Activated naive CD4-positive, alpha-beta T cell treated with anti-CD3 and anti-CD28 coated beads, Interleukin-2, amount 50 U/mL, for 24 hours (primary cell): ENCODE measurements around the gene SLC39A9.
"Not testable (repeated sequence)": the region's sequence is repeated elsewhere in the genome, so short reads cannot be mapped to it uniquely, and the experiment has no call there.

ENCODE experiments used
- H3K27ac Mint-ChIP-seq: one replicate; pipeline ENCODE4 v1.8.0; 2021; ENCODE audit warnings: mild to moderate bottlenecking, mixed read lengths
- H3K27me3 Mint-ChIP-seq: one replicate; pipeline ENCODE4 v1.8.0; 2021; ENCODE audit warnings: mixed read lengths
- H3K36me3 Mint-ChIP-seq: one replicate; pipeline ENCODE4 v1.8.0; 2021; ENCODE audit warnings: mixed read lengths
- H3K4me1 Mint-ChIP-seq: one replicate; pipeline ENCODE4 v1.8.0; 2021; ENCODE audit warnings: mixed read lengths
- H3K4me3 Mint-ChIP-seq: one replicate; pipeline ENCODE4 v1.8.0; 2021; ENCODE audit warnings: mild to moderate bottlenecking, mixed read lengths
- H3K9me3 Mint-ChIP-seq: one replicate; pipeline ENCODE4 v1.8.0; 2021; ENCODE audit warnings: mixed read lengths

Gene SLC39A9

DNA sequence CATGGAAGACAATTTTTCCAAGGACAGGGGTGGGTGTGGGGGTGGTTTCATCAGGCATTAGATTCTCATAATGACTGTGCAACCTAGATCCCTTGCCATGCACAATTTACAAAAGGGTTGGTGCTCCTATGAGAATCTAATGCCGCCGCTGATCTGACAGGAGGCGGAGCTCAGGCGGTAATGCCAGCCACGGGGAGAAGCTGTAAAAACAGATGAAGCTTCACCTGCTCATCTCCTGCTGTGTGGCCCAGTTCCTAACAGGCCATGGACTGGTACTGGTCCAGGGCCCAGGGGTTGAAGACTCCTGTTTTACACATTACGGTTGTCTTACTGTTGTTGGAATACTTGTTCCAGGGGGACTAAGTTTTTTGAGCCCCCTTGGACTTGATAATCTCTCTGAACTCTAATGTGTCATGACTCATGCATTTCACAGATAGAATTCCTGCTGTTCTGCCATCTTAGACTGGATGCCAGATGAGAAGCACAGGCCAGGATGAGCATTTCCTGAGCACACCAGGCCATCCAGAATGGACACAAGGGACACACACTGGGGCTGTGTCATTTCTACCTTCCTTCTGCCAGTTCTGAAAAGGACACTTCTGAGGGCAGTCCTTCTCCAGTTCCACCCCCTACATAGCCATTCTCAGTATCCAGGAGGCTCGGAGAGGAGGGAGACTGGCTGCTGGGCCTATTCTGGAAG, 91.9 kb downstream of the SLC39A9 start:
- no peaks in the 10 kb centered on the region for H3K9me3 Mint-ChIP-seq

DNA sequence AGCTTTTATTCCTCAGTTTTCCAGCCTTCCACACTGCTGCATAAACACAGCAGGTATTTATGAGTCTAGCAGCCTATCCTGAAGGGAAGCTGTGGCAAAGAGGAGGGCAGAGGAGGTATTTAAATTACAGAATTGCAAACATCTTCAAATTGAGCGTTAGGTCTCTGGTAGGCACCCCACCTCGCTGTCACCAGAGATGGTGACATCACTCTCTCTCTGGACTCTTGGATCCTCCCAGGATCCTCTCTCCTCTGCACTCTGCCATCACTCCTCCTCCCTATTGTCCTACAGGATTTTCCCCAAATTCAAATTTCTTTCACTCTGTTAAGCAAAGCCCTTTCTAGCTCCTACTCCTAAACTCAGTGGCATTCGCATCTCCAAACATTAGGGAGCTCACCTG, 92.7 kb downstream of the SLC39A9 start:
- Mint-ChIP-seq H3K36me3 (no peaks in the 10 kb centered on the region), H3K9me3 (no peaks in the 10 kb centered on the region)

More for the DNA sequence above, 91.9 kb downstream of the SLC39A9 start:
- Mint-ChIP-seq H3K27ac (no peak overlapping the region), H3K36me3 (no peaks in the 10 kb centered on the region), H3K4me1 (no peaks in the 10 kb centered on the region), H3K27me3 (peaks cover 9% of the 10 kb centered on the region), H3K4me3 (no peak overlapping the region)

DNA sequence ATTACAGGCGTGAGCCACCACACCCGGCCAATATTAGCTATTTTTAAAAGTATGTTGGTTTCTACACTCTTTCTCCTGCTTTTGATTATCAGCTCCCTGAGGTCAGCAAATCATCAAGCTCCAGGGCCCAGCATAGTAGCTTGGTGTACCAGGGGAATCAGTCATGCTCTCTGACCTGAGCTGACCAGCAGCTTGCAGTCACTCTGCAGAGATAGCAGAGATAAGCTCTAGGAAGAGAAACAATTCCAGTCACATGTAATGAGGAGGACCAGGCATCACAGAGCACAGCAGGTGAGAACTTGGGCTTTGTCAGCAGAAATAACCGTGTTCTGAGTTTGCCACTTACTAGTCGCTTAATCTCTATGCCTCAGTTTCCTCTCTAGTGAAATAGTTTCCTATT, 94.5 kb downstream of the SLC39A9 start:
- H3K9me3 Mint-ChIP-seq = no peaks in the 10 kb centered on the region
- H3K4me1 Mint-ChIP-seq = no peaks in the 10 kb centered on the region
- H3K27me3 Mint-ChIP-seq = peaks cover 4% of the 10 kb centered on the region
- H3K4me3 Mint-ChIP-seq = no peak overlapping the region
- no peaks in the 10 kb centered on the region for H3K36me3 Mint-ChIP-seq
- no peak overlapping the region for H3K27ac Mint-ChIP-seq

More for the DNA sequence above, 92.7 kb downstream of the SLC39A9 start:
- Mint-ChIP-seq H3K27me3 (peaks cover 6% of the 10 kb centered on the region), H3K27ac (no peak overlapping the region), H3K4me3 (no peak overlapping the region), H3K4me1 (no peaks in the 10 kb centered on the region)

DNA sequence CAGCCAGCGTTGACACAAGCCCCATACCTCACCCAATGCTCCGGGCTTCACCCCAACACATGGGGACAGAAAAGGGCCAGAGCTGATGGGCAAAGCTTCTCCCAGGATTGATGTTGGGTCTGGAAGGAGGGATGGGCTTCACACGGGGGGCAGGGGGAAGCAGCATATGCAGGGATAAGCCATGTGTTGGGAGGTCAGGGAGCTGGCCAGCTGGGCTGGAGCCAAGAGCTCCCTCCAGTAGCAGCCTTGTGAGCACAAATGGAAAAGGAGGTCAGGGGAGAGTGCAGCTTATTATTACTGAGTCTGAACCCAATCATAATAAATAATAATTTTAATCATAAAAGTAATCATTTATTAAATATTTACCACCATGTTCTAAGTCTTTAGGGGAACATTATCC, 95.3 kb downstream of the SLC39A9 start:
- H3K27ac Mint-ChIP-seq = no peak overlapping the region
- H3K4me3 Mint-ChIP-seq = no peak overlapping the region
- no peaks in the 10 kb centered on the region for H3K9me3 Mint-ChIP-seq
- H3K27me3 Mint-ChIP-seq = peaks cover 2% of the 10 kb centered on the region
- no peaks in the 10 kb centered on the region for H3K4me1 Mint-ChIP-seq
- H3K36me3 Mint-ChIP-seq = no peaks in the 10 kb centered on the region

DNA sequence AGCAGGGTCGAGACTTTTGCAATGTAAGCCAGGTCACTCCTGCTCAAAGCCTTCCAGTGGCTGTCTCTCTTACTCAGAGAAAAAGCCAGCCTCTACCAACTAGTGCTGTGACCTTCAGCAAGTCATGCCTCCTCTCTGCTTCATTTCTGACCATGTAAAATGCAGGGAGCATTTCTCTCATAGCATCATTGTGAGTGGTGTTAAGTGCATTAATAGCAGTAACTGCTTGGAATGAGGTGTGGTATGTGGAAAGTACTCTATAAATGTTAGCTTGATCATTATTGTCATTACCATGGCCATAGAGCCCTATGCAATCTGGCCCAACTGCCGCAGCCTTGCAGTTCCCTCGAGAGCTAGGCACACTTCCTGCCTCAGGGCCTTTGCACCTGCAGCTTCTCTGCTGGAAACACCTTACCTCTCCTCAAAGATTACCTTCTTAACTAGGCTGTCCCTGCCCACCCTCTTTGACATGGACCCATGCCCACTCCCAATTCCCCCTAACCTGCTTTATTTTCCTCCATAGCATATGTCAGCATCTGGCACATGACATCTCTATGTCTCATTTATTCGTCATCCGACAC, 96.9 kb downstream of the SLC39A9 start:
- Mint-ChIP-seq H3K36me3 (no peaks in the 10 kb centered on the region), H3K27ac (no peak overlapping the region), H3K9me3 (no peaks in the 10 kb centered on the region), H3K4me3 (no peak overlapping the region), H3K27me3 (peaks cover 2% of the 10 kb centered on the region), H3K4me1 (no peaks in the 10 kb centered on the region)

DNA sequence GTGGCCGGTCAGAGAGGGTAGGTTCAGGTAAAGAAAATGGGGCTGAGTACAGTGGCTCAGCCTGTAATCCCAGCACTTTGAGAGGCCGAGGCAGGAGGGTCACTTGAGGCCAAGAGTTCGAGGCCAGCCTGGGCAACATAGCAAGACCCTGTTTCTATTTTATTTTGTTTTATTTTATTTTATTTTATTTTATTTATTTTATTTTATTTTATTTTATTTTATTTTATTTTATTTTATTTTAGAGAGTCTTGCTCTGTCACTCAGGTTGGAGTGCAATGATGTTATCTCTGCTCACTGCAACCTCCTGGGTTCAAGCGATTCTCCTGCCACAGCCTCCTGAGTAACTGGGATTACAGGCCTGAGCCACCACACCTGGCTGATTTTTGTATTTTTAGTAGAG, 99.4 kb downstream of the SLC39A9 start:
- H3K9me3 Mint-ChIP-seq, H3K4me3 Mint-ChIP-seq, H3K4me1 Mint-ChIP-seq, H3K27me3 Mint-ChIP-seq, H3K27ac Mint-ChIP-seq, H3K36me3 Mint-ChIP-seq: not testable (repeated sequence)

DNA sequence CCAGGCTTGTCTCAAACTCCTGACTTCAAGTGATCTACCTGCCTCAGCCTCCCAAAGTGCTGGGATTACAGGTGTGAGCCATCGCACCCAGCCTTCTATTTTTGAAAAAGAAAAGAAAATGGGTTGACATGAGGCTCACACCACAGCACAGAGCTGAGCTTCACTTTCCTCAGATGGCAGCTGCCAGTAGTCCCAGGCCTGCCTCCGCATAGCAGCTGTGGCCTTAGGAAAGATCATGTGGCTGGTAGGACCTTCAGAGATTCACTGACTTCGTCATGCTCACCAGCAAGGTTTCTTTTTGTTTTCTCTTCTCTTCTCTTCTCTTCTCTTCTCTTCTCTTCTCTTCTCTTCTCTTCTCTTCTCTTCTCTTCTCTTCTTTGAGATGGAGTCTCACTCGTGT, 99.8 kb downstream of the SLC39A9 start:
- H3K4me1 Mint-ChIP-seq, H3K36me3 Mint-ChIP-seq, H3K27ac Mint-ChIP-seq, H3K27me3 Mint-ChIP-seq, H3K4me3 Mint-ChIP-seq, H3K9me3 Mint-ChIP-seq: not testable (repeated sequence)

DNA sequence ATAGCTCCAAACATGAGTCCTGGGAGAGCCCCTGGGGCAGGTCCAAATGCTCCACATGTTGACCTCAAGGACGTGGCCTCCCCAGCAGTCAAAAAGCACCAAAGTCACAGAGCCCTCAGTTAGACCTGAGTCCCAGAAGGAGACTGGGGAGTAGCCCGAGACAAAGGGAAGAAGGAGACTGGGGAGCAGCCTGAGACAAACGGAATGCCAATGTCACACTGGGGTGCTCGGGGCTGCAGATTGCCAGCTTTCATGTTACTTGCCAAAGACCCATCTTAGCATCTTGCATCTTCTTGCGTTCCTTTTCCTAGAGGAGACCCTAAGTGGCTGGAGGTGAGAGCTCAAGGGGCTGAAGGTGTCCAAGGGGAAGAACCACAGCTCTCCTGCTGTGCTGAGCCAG, 100.9 kb downstream of the SLC39A9 start:
- H3K27me3 Mint-ChIP-seq = peaks cover 2% of the 10 kb centered on the region
- no peak overlapping the region for H3K27ac Mint-ChIP-seq

DNA sequence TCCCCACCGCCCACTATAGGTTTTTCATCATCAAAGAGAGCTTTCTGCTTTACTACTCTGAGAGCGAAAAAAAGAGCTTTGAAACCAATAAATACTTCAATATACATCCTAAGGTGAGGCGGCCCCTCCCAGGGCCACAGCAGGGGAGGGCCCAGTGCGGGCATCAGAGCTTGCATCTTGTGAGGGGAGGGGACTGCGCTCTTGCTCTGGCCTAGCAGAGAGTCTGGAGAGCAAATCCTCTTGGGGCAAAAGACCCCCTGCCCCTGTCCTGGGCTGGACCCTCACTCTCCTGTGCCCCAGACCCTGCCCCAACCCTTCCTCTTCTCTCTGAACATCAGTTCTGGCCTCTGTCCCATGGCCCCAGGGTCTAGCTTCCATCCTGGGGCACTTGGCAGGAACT, 101.6 kb downstream of the SLC39A9 start:
- Mint-ChIP-seq H3K4me3 (no peak overlapping the region), H3K9me3 (no peaks in the 10 kb centered on the region), H3K4me1 (no peaks in the 10 kb centered on the region), H3K27me3 (peaks cover 2% of the 10 kb centered on the region), H3K36me3 (no peaks in the 10 kb centered on the region), H3K27ac (no peak overlapping the region)

More for the DNA sequence above, 100.9 kb downstream of the SLC39A9 start:
- Mint-ChIP-seq H3K4me3 (no peak overlapping the region), H3K9me3 (no peaks in the 10 kb centered on the region), H3K4me1 (no peaks in the 10 kb centered on the region), H3K36me3 (no peaks in the 10 kb centered on the region)

DNA sequence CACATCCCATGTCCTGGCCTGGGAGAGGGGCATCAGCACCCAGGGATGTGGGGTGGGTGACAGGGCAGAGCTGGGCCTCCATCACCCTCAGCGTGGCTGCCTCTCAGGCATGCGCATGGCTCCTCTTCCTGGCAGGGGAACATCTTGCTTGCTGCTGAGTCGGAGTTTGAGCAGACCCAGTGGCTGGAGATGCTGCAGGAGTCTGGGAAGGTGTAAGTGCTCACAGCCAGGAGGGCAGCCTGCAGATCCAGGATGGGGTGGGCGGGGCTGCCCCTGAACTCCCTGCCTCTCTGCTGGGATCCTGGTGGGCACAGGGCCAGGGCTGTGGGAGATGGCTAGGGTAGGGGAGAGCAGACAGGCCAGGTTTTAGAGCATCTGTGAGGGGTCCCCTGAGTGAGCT, 102.2 kb downstream of the SLC39A9 start:
- Mint-ChIP-seq H3K4me1 (no peaks in the 10 kb centered on the region), H3K27me3 (peaks cover 2% of the 10 kb centered on the region), H3K36me3 (no peaks in the 10 kb centered on the region), H3K9me3 (no peaks in the 10 kb centered on the region), H3K27ac (no peak overlapping the region), H3K4me3 (no peak overlapping the region)

DNA sequence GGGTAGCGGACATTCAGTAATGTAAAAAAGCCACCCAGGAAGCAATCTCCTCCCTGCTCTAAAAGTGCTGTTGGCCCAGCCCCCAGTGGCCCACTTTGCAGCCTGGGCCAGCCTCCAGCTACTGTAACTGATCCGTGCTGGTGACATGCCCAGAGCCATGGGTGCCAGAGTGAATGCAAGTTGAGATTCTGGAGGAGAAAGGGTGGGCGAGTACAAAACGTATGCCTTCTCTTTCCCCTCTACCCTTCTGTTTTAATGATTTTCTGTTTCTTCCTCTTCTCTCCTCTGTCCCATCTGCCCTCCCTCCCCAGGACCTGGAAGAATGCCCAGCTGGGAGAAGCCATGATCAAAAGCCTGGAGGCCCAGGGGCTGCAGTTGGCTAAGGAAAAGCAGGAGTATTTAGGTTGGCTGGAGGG, 102.9 kb downstream of the SLC39A9 start:
- Mint-ChIP-seq H3K4me1 (no peaks in the 10 kb centered on the region), H3K36me3 (no peaks in the 10 kb centered on the region), H3K27ac (no peak overlapping the region), H3K4me3 (no peak overlapping the region), H3K9me3 (no peaks in the 10 kb centered on the region), H3K27me3 (peaks cover 2% of the 10 kb centered on the region)

DNA sequence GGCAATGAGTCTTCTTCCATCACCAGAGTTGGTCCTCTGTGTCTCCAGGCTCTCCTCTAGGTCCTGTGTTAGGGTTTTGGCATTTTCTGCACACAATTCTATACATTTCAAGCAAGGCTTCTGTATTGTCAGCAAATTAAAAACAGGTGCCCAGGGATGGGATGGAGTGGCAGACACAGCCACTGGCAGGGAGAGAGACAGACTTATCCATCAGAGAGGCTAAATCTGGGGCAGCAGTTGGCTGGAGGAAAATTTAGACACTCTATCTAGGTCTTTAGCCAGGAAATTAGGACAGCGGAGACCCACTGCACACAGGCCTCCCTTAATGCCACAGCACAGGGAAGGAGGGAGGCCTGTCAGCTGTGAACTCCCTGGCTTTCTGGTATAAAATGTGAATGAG, 106.3 kb downstream of the SLC39A9 start:
- Mint-ChIP-seq H3K27ac (no peak overlapping the region), H3K4me3 (no peak overlapping the region), H3K36me3 (no peaks in the 10 kb centered on the region), H3K27me3 (peaks cover 3% of the 10 kb centered on the region), H3K4me1 (no peaks in the 10 kb centered on the region), H3K9me3 (no peaks in the 10 kb centered on the region)

DNA sequence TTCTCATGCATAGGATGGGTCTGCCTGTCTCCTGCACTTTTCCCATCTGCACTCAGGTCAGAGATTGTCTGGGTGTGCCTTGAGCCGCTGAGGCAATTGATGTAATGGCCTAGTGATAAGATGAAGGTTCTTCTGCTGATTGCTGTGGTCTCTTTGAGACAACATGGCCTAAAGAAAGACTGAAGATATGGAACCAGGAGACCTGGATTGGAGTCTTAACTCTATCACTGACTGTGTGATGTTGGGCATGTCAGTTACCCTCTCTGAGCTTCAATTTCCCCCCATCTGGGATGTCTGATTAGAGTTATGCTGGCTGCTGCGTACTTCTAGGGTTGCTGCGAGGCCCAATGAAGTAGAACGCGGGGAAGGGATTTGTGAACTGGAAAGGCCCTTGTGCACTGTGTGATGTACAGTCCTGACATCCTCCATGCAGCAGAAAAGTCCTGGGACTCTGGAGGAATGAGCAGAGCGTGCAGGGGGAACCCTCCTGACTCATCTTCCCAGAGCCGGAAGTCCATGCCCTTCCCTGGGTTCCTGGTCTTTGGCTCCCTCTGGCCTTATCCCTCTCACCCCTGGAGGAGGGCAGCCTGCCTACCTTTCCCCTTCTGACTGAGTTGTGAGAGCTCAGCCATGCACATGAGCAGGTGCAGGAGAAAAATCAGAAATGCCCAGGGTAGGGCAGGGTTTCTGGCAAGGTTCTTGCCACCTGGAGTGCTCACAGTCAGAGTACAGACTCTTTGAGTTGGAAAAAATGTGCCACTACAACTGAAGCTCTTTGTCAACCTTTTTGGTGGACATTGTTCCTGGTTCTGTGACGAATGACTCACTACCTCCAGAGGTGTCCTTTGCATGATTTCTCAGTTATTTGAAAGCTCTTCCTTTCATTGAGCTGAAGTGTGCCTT, 107.1 kb downstream of the SLC39A9 start:
- Mint-ChIP-seq H3K4me3 (no peak overlapping the region), H3K27me3 (peaks cover 3% of the 10 kb centered on the region), H3K4me1 (no peaks in the 10 kb centered on the region), H3K36me3 (no peaks in the 10 kb centered on the region), H3K9me3 (no peaks in the 10 kb centered on the region), H3K27ac (no peak overlapping the region)

DNA sequence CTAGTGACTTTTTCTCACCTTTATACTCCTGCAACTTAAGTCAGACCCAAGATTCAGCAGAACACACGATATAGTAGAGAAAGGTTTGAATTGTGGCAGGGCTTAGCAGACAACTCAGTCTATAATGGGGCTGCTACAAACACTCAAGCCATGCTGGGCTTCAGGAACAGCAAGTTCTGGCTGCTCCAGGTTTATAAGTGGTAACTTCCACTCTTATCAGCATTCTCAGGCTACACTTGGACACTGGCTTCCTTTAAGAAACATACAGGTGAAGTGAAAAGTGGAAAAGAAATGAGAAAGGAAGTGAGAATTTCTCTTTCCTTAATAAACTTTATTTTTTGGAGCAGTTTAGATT, 107.7 kb downstream of the SLC39A9 start:
- H3K36me3 Mint-ChIP-seq = no peaks in the 10 kb centered on the region
- H3K9me3 Mint-ChIP-seq = no peaks in the 10 kb centered on the region
- H3K27ac Mint-ChIP-seq = no peak overlapping the region
- H3K27me3 Mint-ChIP-seq = peaks cover 3% of the 10 kb centered on the region
- no peaks in the 10 kb centered on the region for H3K4me1 Mint-ChIP-seq
- no peak overlapping the region for H3K4me3 Mint-ChIP-seq
